ENCODE results near the gene TPCN2. TPM values are rescaled to one million over a fixed set of nuclear protein-coding genes. Genes with fewer than 3 reads are reported as not detected.

Gene TPCN2
- total RNA-seq, 3 donors from 2014 or later (not counting 1 experiment from before 2014, with no cell fraction given): 14.9 to 18.3 (median 18.2) TPM

- H3K36me3 Mint-ChIP-seq: no peaks in the 10 kb centered on the region
- no peaks in the 10 kb centered on the region for H3K4me1 ChIP-seq (ENCODE audit: control insufficient read depth, insufficient read depth, low read length)
- peaks cover 2% of the 10 kb centered on the region for H3K27me3 ChIP-seq (ENCODE audit: control insufficient read depth, insufficient read depth, low read length)
- ATAC-seq (no peak), DNase-seq (no peak)
- no peaks in the 10 kb centered on the region for H3K36me3 ChIP-seq (ENCODE audit: control insufficient read depth, insufficient read depth, low read length)
- H3K4me1 Mint-ChIP-seq: no peaks in the 10 kb centered on the region
- H3K27me3 Mint-ChIP-seq (ENCODE audit: low read depth in 2 of 2): peaks cover 0 to 17% of the 10 kb centered on the region in 2 donors
- intact Hi-C loops (cut with micrococcal nuclease): no loop called here
- H3K27ac Mint-ChIP-seq: no peak overlapping the region
- no peak overlapping the region for H3K27ac ChIP-seq (ENCODE audit: low read length)
- H3K9me3 Mint-ChIP-seq: no peaks in the 10 kb centered on the region
- no peaks in the 10 kb centered on the region for H3K9me3 ChIP-seq (ENCODE audit: control insufficient read depth, insufficient read depth, low read length)
- H3K4me3 ChIP-seq (ENCODE audit: low read length): no peak overlapping the region
- TF ChIP-seq CTCF (IDR thresholded peaks at IDR 0.05): no peak
- H3K4me3 Mint-ChIP-seq: no peak overlapping the region
- WGBS (ENCODE audit: insufficient coverage): 87% methylated on average over 21 of the region's 23 CpGs
Observed at GRCh38 chr11:69152733-69153421, 104.1 kb downstream of the TPCN2 start.

GRCh38 chr11:69153661-69154060 is 104.9 kb downstream of the TPCN2 start:
- Mint-ChIP-seq H3K36me3 (no peaks in the 10 kb centered on the region), H3K27me3 (ENCODE audit: low read depth in 2 of 2) (peaks cover 0 to 17% of the 10 kb centered on the region in 2 donors), H3K27ac (no peak overlapping the region), H3K4me3 (no peak overlapping the region), H3K9me3 (no peaks in the 10 kb centered on the region), H3K4me1 (no peaks in the 10 kb centered on the region)
- no peaks in the 10 kb centered on the region for H3K4me1 ChIP-seq (ENCODE audit: control insufficient read depth, insufficient read depth, low read length)
- H3K27ac ChIP-seq (ENCODE audit: low read length): no peak overlapping the region
- ATAC-seq (no peak), DNase-seq (no peak)
- peaks cover 2% of the 10 kb centered on the region for H3K27me3 ChIP-seq (ENCODE audit: control insufficient read depth, insufficient read depth, low read length)
- intact Hi-C loops (cut with micrococcal nuclease): no loop called here
- H3K9me3 ChIP-seq (ENCODE audit: control insufficient read depth, insufficient read depth, low read length): no peaks in the 10 kb centered on the region
- H3K36me3 ChIP-seq (ENCODE audit: control insufficient read depth, insufficient read depth, low read length): no peaks in the 10 kb centered on the region
- WGBS (ENCODE audit: insufficient coverage): 65% methylated on average over 4 of the region's 7 CpGs
- H3K4me3 ChIP-seq (ENCODE audit: low read length): no peak overlapping the region
- TF ChIP-seq CTCF (IDR thresholded peaks at IDR 0.05): no peak

- H3K27ac ChIP-seq (ENCODE audit: low read length): no peak overlapping the region
- no peak overlapping the region for H3K27ac Mint-ChIP-seq
- H3K4me1 Mint-ChIP-seq: no peaks in the 10 kb centered on the region
- WGBS (ENCODE audit: insufficient coverage): 92% methylated on average over 21 of the region's 21 CpGs
- no peak for TF ChIP-seq CTCF (IDR thresholded peaks at IDR 0.05)
- ATAC-seq (no peak), DNase-seq (no peak)
- no peaks in the 10 kb centered on the region for H3K36me3 ChIP-seq (ENCODE audit: control insufficient read depth, insufficient read depth, low read length)
- no peaks in the 10 kb centered on the region for H3K9me3 Mint-ChIP-seq
- intact Hi-C loops (cut with micrococcal nuclease): no loop called here
- peaks cover 2% of the 10 kb centered on the region for H3K27me3 ChIP-seq (ENCODE audit: control insufficient read depth, insufficient read depth, low read length)
- H3K4me3 ChIP-seq (ENCODE audit: low read length): no peak overlapping the region
- H3K27me3 Mint-ChIP-seq (ENCODE audit: low read depth in 2 of 2): peaks cover 0 to 11% of the 10 kb centered on the region in 2 donors
- H3K4me1 ChIP-seq (ENCODE audit: control insufficient read depth, insufficient read depth, low read length): no peaks in the 10 kb centered on the region
- no peaks in the 10 kb centered on the region for H3K9me3 ChIP-seq (ENCODE audit: control insufficient read depth, insufficient read depth, low read length)
- no peaks in the 10 kb centered on the region for H3K36me3 Mint-ChIP-seq
- no peak overlapping the region for H3K4me3 Mint-ChIP-seq
Observed at GRCh38 chr11:69154211-69154913, 105.6 kb downstream of the TPCN2 start.

Data from natural killer cell (primary cell).